Mesenchymal stem cell (in vitro differentiated cells and primary cell): ENCODE data around the gene COPS2.

Experiments
- DNase-seq: peaks from one replicate; pipeline ENCODE4 v3.0.0-alpha.2; 2013
- H2AFZ ChIP-seq: one replicate; pipeline ENCODE4 v1.6.1; 2013; ENCODE audit warnings: low read depth, mild to moderate bottlenecking, control low read depth, inconsistent platforms, low read length, moderate library complexity
- H2AK5ac ChIP-seq: 2 replicates; pipeline ENCODE4 v1.6.1; 2013; ENCODE audit warnings: low read length, moderate library complexity, mild to moderate bottlenecking, inconsistent platforms; ENCODE audit not compliant: severe bottlenecking
- H2BK120ac ChIP-seq: one replicate; pipeline ENCODE4 v1.6.1; 2013; ENCODE audit warnings: low read depth, mild to moderate bottlenecking, inconsistent platforms, low read length, moderate library complexity
- H2BK12ac ChIP-seq, 2 experiments: one replicate each; pipeline ENCODE4 v1.6.1; 2013; ENCODE audit warnings: inconsistent platforms in 2 of 2, low read length in 2 of 2, mild to moderate bottlenecking in 2 of 2, moderate library complexity in 2 of 2, control low read depth in 1 of 2
- H2BK15ac ChIP-seq: one replicate; pipeline ENCODE4 v1.6.1; 2013; ENCODE audit warnings: mild to moderate bottlenecking, low read depth, inconsistent platforms; ENCODE audit not compliant: poor library complexity, severe bottlenecking
- H2BK5ac ChIP-seq: 2 replicates; pipeline ENCODE4 v1.6.1; 2013; ENCODE audit warnings: low read depth, mild to moderate bottlenecking, low read length, control low read depth, inconsistent platforms; ENCODE audit not compliant: poor library complexity, severe bottlenecking
- H3K14ac ChIP-seq, 2 experiments: one replicate each; pipeline ENCODE4 v1.6.1; 2013; ENCODE audit warnings: inconsistent platforms in 2 of 2, low read length in 2 of 2, control low read depth in 1 of 2, mild to moderate bottlenecking in 1 of 2, moderate library complexity in 1 of 2
- H3K18ac ChIP-seq, 2 experiments: one replicate each; pipeline ENCODE4 v1.6.1; 2013; ENCODE audit warnings: inconsistent platforms in 2 of 2, low read length in 2 of 2, control low read depth in 1 of 2, low read depth in 1 of 2, mild to moderate bottlenecking in 1 of 2
- H3K23ac ChIP-seq, 2 experiments: one replicate each; pipeline ENCODE4 v1.6.1; 2013; ENCODE audit warnings: inconsistent platforms in 2 of 2, low read length in 2 of 2, mild to moderate bottlenecking in 2 of 2, moderate library complexity in 2 of 2, control low read depth in 1 of 2
- H3K27ac ChIP-seq: 2 replicates; pipeline ENCODE4 v1.5.1; 2013; ENCODE audit warnings: mild to moderate bottlenecking, moderate library complexity, low read length, control low read depth, inconsistent platforms; ENCODE audit not compliant: poor library complexity, severe bottlenecking
- H3K27me3 ChIP-seq, 2 experiments: 2 replicates each; pipeline versions ENCODE4 v1.6.1 to v1.7.0; 2013; ENCODE audit warnings: low read length in 2 of 2, mild to moderate bottlenecking in 2 of 2, moderate library complexity in 2 of 2, control low read depth in 1 of 2, inconsistent platforms in 1 of 2; ENCODE audit not compliant: control insufficient read depth in 1 of 2, insufficient read depth in 1 of 2
- H3K36me3 ChIP-seq, 2 experiments: 2 replicates each; pipeline versions ENCODE4 v1.6.1 to v1.7.0; 2013; ENCODE audit warnings: low read length in 2 of 2, control low read depth in 1 of 2, inconsistent platforms in 1 of 2, low read depth in 1 of 2, mild to moderate bottlenecking in 1 of 2; ENCODE audit not compliant: insufficient read depth in 2 of 2, control insufficient read depth in 1 of 2
- H3K4ac ChIP-seq, 2 experiments: one replicate each; pipeline ENCODE4 v1.6.1; 2013; ENCODE audit warnings: inconsistent platforms in 2 of 2, low read length in 2 of 2, mild to moderate bottlenecking in 2 of 2, moderate library complexity in 2 of 2, control low read depth in 1 of 2, low read depth in 1 of 2
- H3K4me1 ChIP-seq: 2 replicates; pipeline ENCODE4 v1.6.1; 2013; ENCODE audit warnings: low read depth, low read length, control low read depth; ENCODE audit not compliant: control insufficient read depth, insufficient read depth
- H3K4me2 ChIP-seq: 2 replicates; pipeline ENCODE4 v1.6.1; 2013; ENCODE audit warnings: low read length, mild to moderate bottlenecking, inconsistent platforms; ENCODE audit not compliant: poor library complexity, severe bottlenecking
- H3K4me3 ChIP-seq, 2 experiments: 2 replicates each; pipeline versions ENCODE4 v1.5.1 to v1.7.0; 2013; ENCODE audit warnings: low read length in 2 of 2, mild to moderate bottlenecking in 2 of 2, control low read depth in 1 of 2, low read depth in 1 of 2; ENCODE audit not compliant: insufficient read depth in 1 of 2
- H3K79me1 ChIP-seq: replicated peaks from 2 replicates; pipeline ENCODE4 v1.6.1; 2013; ENCODE audit warnings: mild to moderate bottlenecking, control low read depth, low read length, inconsistent platforms; ENCODE audit not compliant: poor library complexity, severe bottlenecking
- H3K9ac ChIP-seq: 2 replicates; pipeline ENCODE4 v1.7.0; 2013; ENCODE audit warnings: mild to moderate bottlenecking, low read length, moderate library complexity
- H3K9me3 ChIP-seq: 2 replicates; pipeline ENCODE4 v1.7.0; 2013; ENCODE audit warnings: mild to moderate bottlenecking, low read length; ENCODE audit not compliant: control insufficient read depth
- H4K8ac ChIP-seq: one replicate; pipeline ENCODE4 v1.6.1; 2013; ENCODE audit warnings: inconsistent platforms, mild to moderate bottlenecking, low read length, moderate library complexity
- H4K91ac ChIP-seq: one replicate; pipeline ENCODE4 v1.6.1; 2013; ENCODE audit warnings: mild to moderate bottlenecking, low read length, inconsistent platforms
- WGBS: methylation state at CpG from one replicate; pipeline ENCODE4 v1.1.7; 2013; ENCODE audit warnings: mixed read lengths; 5-methylcytosine and 5-hydroxymethylcytosine counted together

Gene COPS2

GRCh38 chr15:49163678-49164077, 8.3 kb upstream of the COPS2 start:
- Histone ChIP-seq H3K36me3 (peaks cover 0 to 12% of the 10 kb centered on the region in 2 experiments), H2BK15ac (no peak overlapping the region), H3K4me1 (no peaks in the 10 kb centered on the region), H3K27me3 (no peaks in the 10 kb centered on the region), H3K4ac (no peak overlapping the region), H2AK5ac (no peak overlapping the region), H4K8ac (no peak overlapping the region), H3K9me3 (no peaks in the 10 kb centered on the region), H4K91ac (no peak overlapping the region), H2BK12ac (no peak overlapping the region), H3K14ac (no peak overlapping the region), H3K23ac (no peak overlapping the region), H3K4me2 (no peak overlapping the region), H3K4me3 (no peak overlapping the region), H2BK5ac (no peak overlapping the region), H3K79me1 (peaks cover 14% of the 10 kb centered on the region), H3K9ac (no peak overlapping the region), H3K27ac (no peak overlapping the region), H2BK120ac (no peak overlapping the region), H3K18ac (no peak overlapping the region), H2AFZ (no peak overlapping the region)
- DNase-seq, result no peak
- 92% methylated on average over 1 of the region's 1 CpG for WGBS

- Histone ChIP-seq H3K9me3 (no peaks in the 10 kb centered on the region), H3K4me3 (peak overlapping the region; percentile 83 to 86), H2BK5ac (no peak overlapping the region), H3K23ac (no peak overlapping the region), H4K8ac (no peak overlapping the region), H2AFZ (peak overlapping the region; percentile 93), H3K14ac (no peak overlapping the region), H3K18ac (peak overlapping the region in 1 of 2 experiments; percentile 80), H2BK120ac (no peak overlapping the region), H3K9ac (peak overlapping the region; percentile 97), H2BK12ac (no peak overlapping the region), H3K4ac (peak overlapping the region in 1 of 2 experiments; percentile 57), H2BK15ac (no peak overlapping the region), H3K27ac (peak overlapping the region; percentile 40), H3K79me1 (peaks cover 6% of the 10 kb centered on the region), H2AK5ac (no peak overlapping the region), H3K36me3 (no peaks in the 10 kb centered on the region), H3K4me1 (no peaks in the 10 kb centered on the region), H4K91ac (no peak overlapping the region), H3K4me2 (peak overlapping the region; percentile 90), H3K27me3 (no peaks in the 10 kb centered on the region)
- peak; percentile 64 for DNase-seq
- 1% methylated on average over 20 of the region's 26 CpGs for WGBS
Observed at GRCh38 chr15:49155834-49156627, 632 bp upstream of the COPS2 start.

DNA sequence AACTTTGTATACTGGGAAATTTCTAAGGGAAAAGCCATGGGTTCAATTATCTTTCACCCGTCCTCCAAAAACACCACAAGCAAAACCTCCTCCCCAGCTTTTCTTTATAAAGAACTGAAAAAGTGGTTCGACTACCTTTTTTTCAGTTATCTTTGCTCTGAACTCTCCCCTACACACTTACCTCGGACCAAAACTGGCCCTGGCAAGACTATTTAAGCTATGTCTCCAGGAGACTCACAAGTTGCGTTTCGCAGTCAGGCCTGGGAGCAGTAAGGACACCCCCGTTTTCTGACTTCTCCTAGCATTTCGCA, 645 bp downstream of the COPS2 start:
- Histone ChIP-seq H3K79me1 (peaks cover 5% of the 10 kb centered on the region), H4K91ac (no peak overlapping the region), H3K9me3 (no peaks in the 10 kb centered on the region), H3K4me2 (peak overlapping the region; percentile 67), H3K4ac (peak overlapping the region; percentile 57 to 99), H3K23ac (no peak overlapping the region), H3K27ac (no peak overlapping the region), H3K9ac (peak overlapping the region; percentile 97), H3K27me3 (no peaks in the 10 kb centered on the region), H3K4me1 (no peaks in the 10 kb centered on the region), H2BK120ac (no peak overlapping the region), H4K8ac (no peak overlapping the region), H3K4me3 (peak overlapping the region; percentile 83 to 86), H3K18ac (peak overlapping the region in 1 of 2 experiments; percentile 84), H2AK5ac (no peak overlapping the region), H3K14ac (peak overlapping the region in 1 of 2 experiments; percentile 68), H3K36me3 (no peaks in the 10 kb centered on the region), H2BK15ac (no peak overlapping the region), H2AFZ (no peak overlapping the region), H2BK12ac (no peak overlapping the region), H2BK5ac (no peak overlapping the region)
- WGBS, result 3% methylated on average over 7 of the region's 7 CpGs
- DNase-seq, result no peak

- Histone ChIP-seq H2BK15ac (no peak overlapping the region), H3K4me3 (peak overlapping the region in 1 of 2 experiments; percentile 86), H3K27ac (no peak overlapping the region), H2AK5ac (no peak overlapping the region), H2AFZ (no peak overlapping the region), H2BK120ac (no peak overlapping the region), H3K9me3 (no peaks in the 10 kb centered on the region), H3K36me3 (peaks cover 0 to 4% of the 10 kb centered on the region in 2 experiments), H3K18ac (no peak overlapping the region), H4K91ac (no peak overlapping the region), H3K27me3 (no peaks in the 10 kb centered on the region), H3K14ac (no peak overlapping the region), H3K79me1 (peaks cover 5% of the 10 kb centered on the region), H3K4me1 (no peaks in the 10 kb centered on the region), H2BK12ac (no peak overlapping the region), H3K23ac (no peak overlapping the region), H3K4me2 (no peak overlapping the region), H4K8ac (no peak overlapping the region), H3K4ac (no peak overlapping the region), H2BK5ac (no peak overlapping the region), H3K9ac (peak overlapping the region; percentile 97)
- WGBS, result 16% methylated on average over 3 of the region's 8 CpGs
- DNase-seq, result no peak
Observed at GRCh38 chr15:49154359-49154758, 1.0 kb downstream of the COPS2 start.
